ENCODE measurements around the gene TMEM86B.
"Not testable (repeated sequence)": the region's sequence is repeated elsewhere in the genome, so short reads cannot be mapped to it uniquely, and the experiment has no call there.

The TMEM86B gene

DNA sequence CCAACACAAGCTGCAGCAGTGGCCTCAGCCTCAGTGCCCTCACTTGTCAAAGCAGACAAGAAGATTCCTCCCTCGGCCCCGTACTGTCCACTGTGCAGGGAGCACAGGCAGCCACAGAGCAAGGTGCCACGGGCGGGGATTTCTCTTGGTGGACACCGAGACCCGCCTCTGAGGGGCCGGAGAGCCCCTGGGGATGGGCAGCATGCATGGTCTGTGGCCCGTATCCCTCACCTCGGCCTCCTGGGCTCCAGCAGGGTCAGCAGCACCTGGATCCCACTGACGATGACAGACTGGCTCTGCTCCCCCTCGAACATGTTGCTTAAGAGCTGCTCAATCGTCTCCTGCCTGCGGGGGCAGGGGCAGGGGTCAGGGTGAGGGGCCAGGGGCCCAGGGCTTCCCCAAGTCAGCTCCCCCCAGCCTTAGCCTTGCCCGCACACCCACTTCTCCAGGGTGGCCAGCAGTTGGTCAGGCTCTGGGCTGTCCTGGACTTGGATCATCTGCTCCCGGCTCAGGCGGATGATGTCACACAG, 13.4 kb upstream of the TMEM86B start:
- DNase-seq (ENCODE audit: low read depth), result no peak

DNA sequence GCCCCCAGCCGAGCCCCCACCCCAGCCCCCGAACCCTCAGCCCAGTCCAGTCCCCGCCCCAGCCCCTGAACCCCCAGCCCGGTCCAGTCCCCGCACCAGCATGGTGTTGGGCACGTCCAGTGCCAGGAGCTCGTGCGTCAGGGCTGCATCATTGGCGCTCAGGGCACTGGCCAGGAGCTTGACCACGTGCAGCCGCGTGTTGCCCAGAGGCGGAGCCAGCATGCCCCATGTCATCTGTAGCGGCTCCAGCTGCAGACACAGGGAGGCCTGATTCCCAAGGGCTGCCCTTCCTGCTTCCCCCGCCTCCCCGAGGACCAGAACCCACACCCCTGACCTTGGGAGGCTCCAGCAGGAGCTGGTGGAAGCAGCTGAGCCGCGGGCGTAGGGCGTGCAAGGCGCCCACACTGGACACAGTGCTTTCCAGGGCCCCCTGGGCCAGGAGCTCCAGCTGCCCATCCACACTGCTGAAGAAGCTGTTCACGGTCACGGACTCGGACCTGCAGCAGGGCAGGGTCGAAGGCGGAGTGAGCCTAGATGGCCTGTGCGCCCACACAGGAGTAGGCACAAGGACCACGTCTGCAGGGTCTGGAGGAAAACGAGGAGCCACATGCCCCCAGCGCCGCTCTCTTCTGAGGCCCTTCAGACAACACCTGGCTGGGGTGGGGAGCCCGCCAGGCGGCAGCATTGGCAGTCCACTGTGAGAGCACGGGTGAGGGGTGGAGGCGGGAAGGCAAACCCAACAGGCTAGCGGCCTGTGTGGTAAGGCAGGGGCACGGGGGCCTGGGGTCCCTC, 12.8 kb upstream of the TMEM86B start:
- DNase-seq (ENCODE audit: low read depth), result no peak

DNA sequence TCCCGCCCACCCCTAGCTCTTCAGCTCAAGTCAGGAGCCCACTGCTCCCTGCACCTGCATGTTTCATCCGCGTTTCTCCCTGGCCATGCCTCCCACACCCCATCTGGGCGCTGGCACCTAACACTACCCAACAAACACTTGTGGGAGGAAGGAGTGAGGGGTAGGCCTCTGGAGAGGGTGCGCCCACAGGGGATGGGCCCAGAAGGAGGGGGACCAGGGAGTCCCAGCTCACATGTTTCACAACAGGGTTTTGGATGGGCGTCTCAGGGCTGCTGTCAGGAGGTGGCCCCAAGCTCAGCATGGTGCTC, 12.1 kb upstream of the TMEM86B start:
- no peak for DNase-seq (ENCODE audit: low read depth)

DNA sequence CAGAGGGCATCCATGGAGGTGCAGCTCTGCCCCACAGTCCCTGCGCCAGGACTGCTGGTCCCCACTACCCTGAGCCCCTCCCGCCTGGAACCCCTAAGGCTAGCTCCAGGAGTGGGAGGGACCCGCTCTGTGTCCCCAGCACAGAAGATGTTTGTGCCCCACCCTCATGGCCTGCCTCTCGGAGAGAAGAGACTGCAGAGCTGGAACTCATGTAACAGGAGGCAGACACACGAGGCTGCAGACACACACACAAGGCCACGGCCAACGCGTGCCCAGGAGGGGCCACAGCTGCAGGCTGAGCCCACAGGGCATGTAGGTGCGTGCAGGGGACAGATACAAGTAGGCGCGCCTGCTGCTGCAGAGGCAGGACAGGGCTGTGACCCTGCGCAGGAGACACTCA, 10.4 kb upstream of the TMEM86B start:
- no peak for DNase-seq (ENCODE audit: low read depth)

DNA sequence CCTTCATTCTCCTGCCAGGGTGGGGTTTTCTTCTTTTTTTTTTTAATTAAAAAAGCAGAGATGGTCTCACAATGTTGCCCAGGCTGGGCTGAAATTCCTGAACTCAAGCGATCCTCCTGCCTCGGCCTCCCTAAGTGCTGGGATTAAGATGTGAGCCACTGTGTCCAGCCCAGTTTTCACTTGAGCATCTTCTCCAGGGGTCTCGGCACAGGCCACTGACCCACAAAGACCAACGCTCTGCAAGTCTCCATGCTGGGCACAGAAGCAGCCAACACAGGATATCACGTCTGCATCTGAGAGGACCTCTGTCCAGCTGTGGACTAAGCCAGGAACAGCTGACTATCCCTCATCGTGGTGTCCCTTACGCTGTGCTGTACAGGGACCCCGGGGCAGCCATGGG, 9.5 kb upstream of the TMEM86B start:
- no peak for DNase-seq (ENCODE audit: low read depth)

DNA sequence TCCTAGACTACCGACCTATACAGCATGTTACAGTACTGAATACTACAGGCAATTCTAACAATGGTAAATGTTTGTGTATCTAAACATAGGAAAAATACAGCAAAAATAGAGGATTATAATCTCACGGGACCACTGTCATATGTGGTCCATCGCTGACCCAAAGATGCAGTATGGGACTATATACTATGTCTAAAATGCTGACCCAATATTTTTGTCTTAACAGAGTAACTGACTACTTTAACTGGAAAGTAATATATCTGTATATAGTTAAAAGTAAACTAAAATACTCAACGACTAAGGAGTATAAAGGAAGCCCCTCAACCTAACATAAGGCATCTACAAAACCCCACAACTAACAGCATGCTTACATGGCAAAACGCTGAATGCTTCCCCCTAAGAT, 4.4 kb upstream of the TMEM86B start:
- no peak for DNase-seq (ENCODE audit: low read depth)

DNA sequence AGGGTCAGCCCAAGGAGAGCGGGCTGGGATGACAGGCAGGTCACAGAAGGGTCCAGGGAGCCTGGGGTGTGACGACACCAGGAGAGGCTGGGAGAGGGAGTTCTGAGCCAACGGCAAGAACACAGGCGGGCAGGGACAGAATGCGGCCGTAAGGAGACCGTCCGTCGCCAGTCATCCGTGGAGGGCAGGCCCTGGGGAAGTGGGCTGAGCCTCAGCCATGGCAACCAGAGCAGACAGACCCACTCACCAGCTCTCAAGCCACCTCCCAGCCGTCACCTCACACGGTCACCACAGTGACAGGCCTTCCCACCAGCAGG, 3.7 kb upstream of the TMEM86B start:
- no peak for DNase-seq (ENCODE audit: low read depth)

DNA sequence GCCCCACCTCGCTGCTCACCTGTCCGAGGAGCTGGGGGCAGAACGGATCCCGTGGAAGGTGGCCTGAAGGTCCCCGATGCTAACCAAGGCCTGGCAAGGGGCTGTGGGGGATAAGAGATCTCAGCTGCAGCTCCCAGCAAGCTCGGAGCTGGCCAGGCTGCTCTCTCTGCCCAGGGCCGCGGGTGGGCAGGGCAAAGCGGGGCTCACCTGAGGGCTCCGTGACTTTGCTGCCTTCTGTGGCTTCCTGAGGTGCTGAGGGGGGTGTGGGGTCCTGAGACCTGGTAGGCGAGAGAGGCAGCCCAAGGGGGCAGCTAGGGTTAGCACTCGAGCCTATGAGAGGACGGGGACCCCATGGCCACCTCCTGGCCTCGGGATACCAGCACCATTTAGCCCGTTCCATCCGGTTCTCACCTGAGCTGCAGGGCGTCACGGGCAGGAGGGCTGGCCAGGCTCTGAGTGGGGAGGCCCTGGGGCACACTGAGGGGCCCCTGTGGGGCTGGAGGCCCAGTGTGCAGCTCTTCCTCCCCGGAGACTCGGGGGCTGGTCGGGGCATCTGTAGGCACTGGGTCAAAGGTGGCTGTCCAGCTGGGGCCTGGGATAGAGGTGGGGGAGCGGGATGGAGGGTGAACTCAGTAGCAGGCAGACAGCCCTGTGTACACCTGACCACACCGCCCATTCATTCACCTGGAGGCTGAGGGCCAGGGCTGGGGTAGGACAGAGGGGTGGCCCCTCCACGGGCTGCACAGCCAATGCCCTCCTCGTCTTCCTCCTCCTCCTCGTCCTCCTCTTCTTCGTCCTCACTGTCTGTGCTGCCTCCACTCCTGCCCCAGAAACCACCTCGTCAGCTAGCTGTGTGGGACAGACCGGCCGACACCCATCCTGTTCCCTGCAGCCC, 3.1 kb upstream of the TMEM86B start:
- no peak for DNase-seq (ENCODE audit: low read depth)

DNA sequence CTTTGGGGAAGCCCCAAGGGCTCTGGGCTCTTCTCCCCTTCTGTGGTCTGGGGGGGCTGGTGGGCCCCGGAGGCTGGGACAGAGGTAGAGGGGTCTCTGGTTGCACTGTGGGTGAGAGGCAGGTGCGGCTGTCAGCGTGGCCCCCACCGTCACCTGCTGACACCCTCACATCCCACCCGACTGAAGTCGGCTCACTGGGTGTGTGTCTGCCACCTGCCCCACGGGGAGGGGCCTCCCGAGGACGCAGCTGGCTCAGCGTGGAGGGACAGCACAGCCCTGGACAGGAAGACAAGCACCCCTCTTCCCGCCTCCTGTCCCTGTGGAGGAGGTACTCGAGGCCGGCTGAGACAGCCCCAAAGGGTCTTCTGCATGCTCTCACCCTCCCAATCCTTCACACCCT, 2.2 kb upstream of the TMEM86B start:
- DNase-seq (ENCODE audit: low read depth), result no peak

DNA sequence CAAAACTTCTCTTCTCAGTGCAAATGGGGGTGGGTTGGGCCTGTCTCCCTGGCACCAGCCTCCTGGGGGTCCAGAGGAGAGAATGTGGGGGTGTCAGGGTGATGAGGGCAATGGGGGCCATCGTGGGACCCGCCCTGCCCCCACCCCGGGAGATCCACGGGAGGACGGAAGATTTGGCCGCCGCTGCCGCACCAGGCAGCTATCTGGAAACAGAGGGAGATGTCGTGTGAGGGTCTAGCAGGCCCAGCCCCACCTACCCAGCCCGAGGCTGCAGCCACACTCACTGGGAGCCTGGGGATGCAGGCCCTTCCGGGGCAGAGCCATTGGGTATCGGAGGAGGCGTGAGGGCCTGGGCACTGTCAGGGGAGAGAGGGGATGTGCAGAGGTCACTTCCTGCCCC, 1.8 kb upstream of the TMEM86B start:
- no peak for DNase-seq (ENCODE audit: low read depth)

DNA sequence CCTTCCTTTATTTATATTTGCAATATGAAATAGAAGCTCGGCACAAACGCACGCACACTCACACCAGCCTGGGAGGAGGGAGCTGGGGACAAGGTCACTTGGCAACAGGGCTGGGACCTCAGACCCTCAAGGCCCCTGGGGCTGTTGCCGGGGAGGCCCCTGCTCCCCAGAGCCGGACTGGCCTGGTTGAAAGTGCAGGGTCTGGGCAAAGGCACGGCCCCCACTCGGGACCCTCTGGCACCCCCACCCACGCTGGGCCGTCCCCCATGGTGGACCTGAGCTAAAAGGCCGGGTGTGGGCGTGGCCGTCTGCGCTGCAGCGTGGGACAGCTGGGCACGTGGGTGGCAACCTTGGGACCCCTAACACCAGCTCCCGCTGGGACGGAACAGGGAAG, 1.2 kb upstream of the TMEM86B start:
- no peak for DNase-seq (ENCODE audit: low read depth)

DNA sequence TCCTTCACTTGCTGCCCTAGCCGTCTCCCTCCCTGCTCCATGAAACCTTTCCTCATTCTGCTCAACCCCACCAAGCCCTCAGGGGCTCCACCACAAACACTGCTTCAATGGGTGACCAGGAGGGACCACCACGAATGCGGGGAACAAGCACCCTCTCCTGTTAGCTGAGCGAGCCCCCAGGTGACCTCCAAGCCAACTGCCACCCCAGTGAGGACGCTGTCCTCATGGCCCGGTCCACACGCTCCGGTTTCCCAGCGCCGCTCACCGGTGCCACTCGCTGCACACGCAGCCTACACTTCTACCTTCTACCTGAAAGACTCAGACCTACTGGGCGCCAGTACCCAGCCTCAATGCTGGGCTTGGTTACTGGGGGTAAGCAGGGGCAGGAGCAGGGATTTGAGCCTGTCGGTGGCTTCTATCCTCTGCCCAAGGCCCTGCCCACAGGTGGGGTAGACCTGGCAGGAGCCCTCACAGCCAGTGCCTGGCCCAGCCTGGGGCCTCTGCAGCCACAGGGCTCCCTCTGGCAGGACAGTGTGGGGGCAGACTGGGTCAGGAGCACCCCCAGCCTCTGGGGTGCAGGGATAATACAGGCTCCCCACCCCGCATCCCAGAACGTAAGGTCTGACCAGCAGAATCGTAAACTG, 704 bp upstream of the TMEM86B start:
- DNase-seq (ENCODE audit: low read depth), result no peak

DNA sequence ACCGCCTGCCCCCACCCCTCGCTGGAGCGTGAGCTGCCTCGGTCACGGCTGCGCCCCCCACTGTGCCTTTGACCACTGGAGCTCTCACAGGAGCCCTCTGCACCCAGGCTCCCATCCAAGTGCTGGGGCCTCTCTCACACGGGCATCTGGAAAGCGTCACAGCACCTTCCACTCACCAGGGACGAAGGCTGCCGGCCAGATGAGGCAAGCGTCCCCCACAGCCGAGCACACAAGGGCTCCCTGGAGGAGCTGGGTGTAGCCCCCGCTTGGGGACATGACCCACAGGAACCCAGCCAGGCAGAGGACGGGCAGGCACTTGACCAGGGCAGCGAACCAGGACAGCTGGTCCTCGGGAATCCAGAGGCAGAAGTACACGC, 560 bp downstream of the TMEM86B start:
- no peak for DNase-seq (ENCODE audit: low read depth)

DNA sequence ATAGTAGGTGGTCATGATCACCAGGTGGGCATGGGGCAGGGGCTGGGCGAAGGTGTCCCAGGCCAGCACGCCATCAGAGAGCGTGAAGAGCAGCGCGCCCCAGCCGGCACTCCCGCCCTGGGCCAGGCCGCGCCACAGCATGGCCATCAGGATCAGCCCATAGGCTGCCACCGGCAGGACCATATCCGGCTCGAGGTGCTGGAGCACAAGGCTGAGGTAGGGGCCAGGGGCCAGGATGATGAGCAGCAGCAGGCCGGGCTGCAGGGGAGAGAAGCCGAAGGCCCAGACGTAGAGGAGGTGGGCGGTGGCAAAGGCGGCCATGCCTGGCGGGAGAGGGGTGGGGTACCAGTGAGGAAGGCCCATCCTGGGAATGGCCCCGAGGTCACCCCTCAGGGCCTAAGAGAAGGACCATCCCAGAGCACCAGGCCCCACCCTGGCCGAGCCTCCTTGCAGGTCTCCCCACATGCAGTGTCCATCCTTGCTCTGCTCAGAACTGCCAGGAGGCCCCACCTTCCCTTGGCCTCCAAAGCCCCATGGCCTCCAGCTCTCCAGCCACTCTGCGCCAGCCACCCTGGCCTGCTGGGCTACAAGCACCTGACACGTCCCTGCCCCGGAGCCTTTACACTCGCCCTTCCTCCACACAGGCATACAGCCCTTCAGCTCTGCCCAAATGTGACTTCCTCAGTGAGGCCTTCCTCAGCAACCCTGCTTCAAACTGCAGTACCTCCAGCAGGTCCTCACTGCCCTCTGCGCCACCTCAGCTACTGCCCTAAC, 1.1 kb downstream of the TMEM86B start:
- DNase-seq (ENCODE audit: low read depth), result no peak

DNA sequence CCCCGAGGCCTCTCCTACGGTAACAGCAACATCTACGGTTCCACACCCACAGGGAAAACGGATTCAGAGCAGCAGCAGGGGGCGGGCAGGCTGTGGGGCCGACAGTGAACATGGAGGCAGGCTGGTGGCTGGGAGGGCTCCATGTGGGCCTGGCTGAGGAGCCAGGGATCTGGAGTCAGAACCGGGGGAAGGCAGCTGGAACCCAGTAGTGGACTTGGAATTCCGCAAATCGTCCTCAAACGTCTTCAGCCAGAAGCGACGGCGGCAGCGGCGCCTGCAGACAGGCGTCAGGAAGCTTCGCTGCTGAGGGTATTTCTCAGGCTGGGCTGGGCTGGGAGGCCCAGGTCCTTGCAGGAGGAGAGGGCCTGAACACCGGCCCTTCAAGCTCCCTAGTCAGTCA, 1.8 kb downstream of the TMEM86B start:
- DNase-seq (ENCODE audit: low read depth), result no peak

DNA sequence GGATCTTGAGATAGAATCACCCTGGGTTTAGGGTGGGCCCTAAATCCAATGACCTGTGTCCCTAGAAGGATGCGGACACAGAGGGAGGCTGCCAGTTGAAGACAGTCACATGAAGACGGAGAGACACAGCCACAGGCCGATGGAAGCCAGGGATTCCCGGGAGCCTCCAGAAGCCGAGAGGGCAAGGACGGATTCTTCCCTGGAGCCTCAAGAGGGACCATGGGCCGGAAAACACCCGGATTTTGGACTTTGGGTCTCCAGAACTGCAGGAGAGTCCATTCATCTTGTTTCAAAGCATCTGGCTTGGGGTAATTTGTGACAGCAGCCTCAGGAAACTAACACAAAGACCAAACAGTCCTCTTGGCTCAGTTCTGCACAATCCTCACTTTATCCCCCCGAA, 2.3 kb downstream of the TMEM86B start:
- no peak for DNase-seq (ENCODE audit: low read depth)

DNA sequence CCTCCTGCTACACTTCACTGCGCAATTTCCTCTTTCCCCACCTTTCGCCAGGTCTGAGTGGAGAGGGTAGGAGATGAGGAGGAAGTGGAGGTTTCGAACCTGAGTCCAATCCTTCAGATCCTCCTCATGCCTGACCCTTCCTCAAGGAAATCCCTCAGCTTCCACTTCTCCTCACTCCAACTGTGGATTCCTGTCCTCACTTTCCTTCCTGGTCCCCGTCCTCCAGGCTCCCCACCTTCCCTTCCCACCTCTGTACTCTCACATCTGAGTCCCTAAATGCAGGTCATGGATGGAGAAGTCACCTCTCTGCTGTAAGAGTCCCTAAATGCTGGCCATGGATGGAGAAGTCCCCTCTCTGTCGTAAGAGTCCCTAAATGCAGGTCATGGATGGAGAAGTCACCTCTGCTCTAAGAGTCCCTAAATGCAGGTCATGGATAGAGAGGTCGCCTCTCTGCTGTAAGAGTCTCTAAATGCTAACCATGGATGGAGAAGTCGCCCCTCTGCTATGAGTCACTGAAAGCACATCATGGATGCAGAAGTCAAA, 3.1 kb downstream of the TMEM86B start:
- no peak for DNase-seq (ENCODE audit: low read depth)

DNA sequence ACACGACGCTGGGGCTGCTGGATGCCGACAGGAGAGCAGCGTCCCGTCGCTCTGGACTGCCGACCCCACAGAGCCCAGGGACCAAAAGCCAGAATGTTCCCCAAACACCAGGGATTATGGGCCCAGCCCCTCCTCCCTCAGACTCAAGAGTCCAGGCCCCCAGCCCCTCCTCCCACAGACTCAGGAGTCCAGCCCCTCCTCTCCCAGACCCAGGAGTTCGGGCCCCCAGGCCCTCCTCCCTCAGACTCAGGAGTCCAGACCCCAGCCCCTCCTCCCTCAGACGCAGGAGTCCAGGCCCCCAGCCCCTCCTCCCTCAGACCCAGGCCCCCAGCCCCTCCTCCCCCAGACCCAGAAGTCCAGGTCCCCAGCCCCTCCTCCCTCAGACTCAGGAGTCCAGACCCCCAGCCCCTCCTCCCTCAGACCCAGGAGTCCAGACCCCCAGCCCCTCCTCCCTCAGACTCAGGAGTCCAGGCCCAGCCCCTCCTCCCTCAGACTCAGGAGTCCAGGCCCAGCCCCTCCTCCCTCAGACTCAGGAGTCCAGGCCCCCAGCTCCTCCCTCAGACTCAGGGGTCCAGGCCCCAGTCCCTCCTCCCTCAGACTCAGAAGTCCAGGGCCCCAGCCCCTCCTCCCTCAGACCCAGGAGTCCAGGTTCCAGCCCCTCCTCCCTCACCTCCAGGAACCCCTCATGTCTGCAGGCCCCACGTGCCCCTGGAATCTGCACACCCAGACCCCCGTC, 3.7 kb downstream of the TMEM86B start:
- DNase-seq (ENCODE audit: low read depth), result not testable (repeated sequence)

DNA sequence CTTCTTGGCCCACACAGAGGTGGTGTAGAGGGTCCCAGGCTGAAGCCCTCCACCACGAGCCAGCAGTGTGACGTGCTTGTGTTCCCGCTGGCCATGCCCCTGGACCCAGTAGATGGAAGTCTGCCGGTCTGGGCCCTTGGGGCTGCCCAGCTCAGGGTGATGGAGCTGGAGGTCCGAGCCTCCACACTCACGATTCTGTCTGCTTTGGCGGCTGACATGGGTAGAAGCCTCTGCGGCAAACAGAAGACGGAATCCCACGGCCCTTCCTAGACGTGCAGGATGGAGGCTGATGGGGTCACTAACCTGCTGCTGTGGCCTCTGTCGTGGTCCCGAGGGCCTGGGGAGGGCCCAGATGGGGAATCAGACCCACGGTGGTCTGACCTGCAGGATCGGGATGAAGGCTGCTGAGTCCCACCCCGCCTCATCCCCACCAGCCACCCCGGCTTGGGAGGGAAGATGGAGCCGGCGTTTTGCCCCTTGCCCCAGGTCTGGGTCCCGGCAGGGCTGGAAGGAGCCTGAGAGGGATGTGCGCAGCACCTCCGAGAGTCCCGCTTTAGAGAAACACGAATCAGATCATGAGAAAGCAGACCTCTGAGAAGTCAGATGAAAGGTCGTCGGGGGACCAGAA, 4.4 kb downstream of the TMEM86B start:
- no peak for DNase-seq (ENCODE audit: low read depth)

DNA sequence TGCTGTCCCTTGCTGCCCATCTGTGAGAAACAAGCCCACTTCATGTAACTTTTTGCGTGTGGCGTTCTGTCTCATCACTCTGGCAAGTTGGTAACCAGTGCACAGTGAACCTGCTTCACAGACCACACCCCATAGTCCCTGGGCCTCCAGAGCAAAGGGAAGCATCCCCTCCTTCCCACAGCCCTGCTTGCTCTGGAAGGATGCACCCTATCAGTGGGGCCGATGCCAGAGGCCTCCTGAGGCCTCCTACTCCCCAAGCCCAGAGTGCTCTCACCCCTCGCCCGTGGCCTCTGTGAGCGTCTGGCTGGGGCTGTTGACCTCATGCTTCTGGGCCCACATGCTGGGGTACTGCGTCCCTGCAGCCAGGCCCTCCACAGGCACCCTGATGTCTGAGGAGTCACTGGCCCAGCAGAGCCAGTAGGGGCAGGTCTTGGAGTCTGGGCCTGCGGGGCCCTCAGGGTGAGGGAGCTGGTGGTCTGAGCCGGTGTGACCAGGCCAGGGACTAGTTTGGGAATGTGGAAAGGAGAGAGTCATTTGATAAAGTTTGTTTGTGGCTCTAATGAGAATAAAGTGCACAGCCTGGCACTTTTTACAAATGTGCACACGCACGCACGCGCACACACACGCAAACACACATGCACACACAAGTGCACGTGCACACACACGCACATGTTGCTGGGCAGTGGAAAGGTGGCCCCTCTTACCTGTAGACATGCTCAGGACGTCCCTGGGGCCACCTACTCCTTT, 5.1 kb downstream of the TMEM86B start:
- DNase-seq (ENCODE audit: low read depth), result no peak

All from stimulated activated CD8-positive, alpha-beta memory T cell treated with anti-CD3 and anti-CD28 coated beads, Interleukin-7, amount 100 ng/mL, for 24 hours (primary cell).